CD4-positive, alpha-beta T cell (primary cell): ENCODE data around the gene HELZ2. TPM values are rescaled to one million over a fixed set of nuclear protein-coding genes. Genes with fewer than 3 reads are reported as not detected.
A peak's percentile ranks its signal among the peaks of the same experiment; 100 is the strongest.

ENCODE experiments used
- ATAC-seq: fragments of 200-7000 bp; cut with Tn5 transposase; one replicate; pipeline ENCODE4 v1.10.0; 2022; ENCODE audit warnings: mild to moderate bottlenecking; ENCODE audit not compliant: poor library complexity
- CTCF ChIA-PET: fragments of 350-600 bp; sonication (Branson Sonifier 250); formaldehyde crosslinking; loops from one replicate; lab custom pipeline; 2021; ENCODE audit warnings: antibody characterized with exemption, inconsistent platforms; lab: Charles Lee
- POLR2A ChIA-PET: fragments of 350-600 bp; sonication (Branson Sonifier 250); formaldehyde crosslinking; loops from one replicate; lab custom pipeline; 2021; ENCODE audit warnings: antibody characterized with exemption, inconsistent platforms; lab: Charles Lee
- DNase-seq, 14 experiments: peaks; one replicate each; pipeline ENCODE4 v3.0.0-alpha.2; 2013 to 2020; ENCODE audit warnings: mixed read lengths in 2 of 14
- H3K27ac ChIP-seq, 2 donors: one replicate each; pipeline versions ENCODE4 v1.5.1 to v1.7.0; 2013; ENCODE audit warnings: low read length in 2 of 2, low read depth in 1 of 2, mild to moderate bottlenecking in 1 of 2
- H3K27me3 ChIP-seq, 2 experiments: 1 replicate in 1 of 2; 2 replicates in 1 of 2; pipeline versions ENCODE4 v1.6.1 to v1.7.0; 2013; ENCODE audit warnings: low read length in 2 of 2, control low read depth in 1 of 2, mild to moderate bottlenecking in 1 of 2, moderate library complexity in 1 of 2; ENCODE audit not compliant: insufficient read depth in 2 of 2, control insufficient read depth in 1 of 2
- H3K36me3 ChIP-seq: one replicate; pipeline ENCODE4 v1.6.1; 2013; ENCODE audit warnings: low read length, control low read depth; ENCODE audit not compliant: insufficient read depth
- H3K4me1 ChIP-seq: one replicate; pipeline ENCODE4 v1.6.1; 2013; ENCODE audit warnings: low read length, control low read depth; ENCODE audit not compliant: insufficient read depth
- H3K4me3 ChIP-seq: one replicate; pipeline ENCODE4 v1.5.1; 2013; ENCODE audit warnings: mild to moderate bottlenecking, low read length, moderate library complexity
- H3K9me3 ChIP-seq, 2 experiments: 1 replicate in 1 of 2; 2 replicates in 1 of 2; pipeline versions ENCODE4 v1.6.1 to v1.7.0; 2013; ENCODE audit warnings: low read length in 2 of 2, mild to moderate bottlenecking in 2 of 2, control low read depth in 1 of 2, moderate library complexity in 1 of 2; ENCODE audit not compliant: control insufficient read depth in 1 of 2, insufficient read depth in 1 of 2
- H3K27ac Mint-ChIP-seq: one replicate; pipeline ENCODE4 v1.8.0; 2020; ENCODE audit warnings: mixed read lengths
- H3K27me3 Mint-ChIP-seq: one replicate; pipeline ENCODE4 v1.8.0; 2021; ENCODE audit warnings: mixed read lengths
- H3K36me3 Mint-ChIP-seq: one replicate; pipeline ENCODE4 v1.8.0; 2021; ENCODE audit warnings: low read depth, mixed read lengths
- H3K4me1 Mint-ChIP-seq: one replicate; pipeline ENCODE4 v1.8.0; 2021; ENCODE audit warnings: low read depth, mixed read lengths
- H3K4me3 Mint-ChIP-seq: one replicate; pipeline ENCODE4 v1.8.0; 2020; ENCODE audit warnings: mild to moderate bottlenecking, mixed read lengths
- H3K9me3 Mint-ChIP-seq: one replicate; pipeline ENCODE4 v1.8.0; 2020; ENCODE audit warnings: mixed read lengths
- CTCF ChIP-seq: fragments of 200-600 bp; IDR thresholded peaks from one replicate; pipeline ENCODE4 v1.8.0; 2022; ENCODE audit warnings: antibody characterized with exemption, mild to moderate bottlenecking
- intact Hi-C, 2 experiments: fragments of 100-400 bp; cut with DNase I in 1 of 2; cut with micrococcal nuclease in 1 of 2; formaldehyde crosslinking; loops; one replicate each; pipeline versions ENCODE4 v1.15.1 to v1.9.0; 2023 to 2025; cut with DNase I, micrococcal nuclease
- total RNA-seq, 174 experiments: library from RNA in 2 of 174; stranded (reverse) in 2 of 174; gene quantifications; one replicate each; pipeline ENCODE4 v1.2.3 and lab custom pipeline; 2021 to 2026

The HELZ2 gene
- total RNA-seq, 2 experiments from 2014 or later: 57.7 to 59.6 TPM

DNA sequence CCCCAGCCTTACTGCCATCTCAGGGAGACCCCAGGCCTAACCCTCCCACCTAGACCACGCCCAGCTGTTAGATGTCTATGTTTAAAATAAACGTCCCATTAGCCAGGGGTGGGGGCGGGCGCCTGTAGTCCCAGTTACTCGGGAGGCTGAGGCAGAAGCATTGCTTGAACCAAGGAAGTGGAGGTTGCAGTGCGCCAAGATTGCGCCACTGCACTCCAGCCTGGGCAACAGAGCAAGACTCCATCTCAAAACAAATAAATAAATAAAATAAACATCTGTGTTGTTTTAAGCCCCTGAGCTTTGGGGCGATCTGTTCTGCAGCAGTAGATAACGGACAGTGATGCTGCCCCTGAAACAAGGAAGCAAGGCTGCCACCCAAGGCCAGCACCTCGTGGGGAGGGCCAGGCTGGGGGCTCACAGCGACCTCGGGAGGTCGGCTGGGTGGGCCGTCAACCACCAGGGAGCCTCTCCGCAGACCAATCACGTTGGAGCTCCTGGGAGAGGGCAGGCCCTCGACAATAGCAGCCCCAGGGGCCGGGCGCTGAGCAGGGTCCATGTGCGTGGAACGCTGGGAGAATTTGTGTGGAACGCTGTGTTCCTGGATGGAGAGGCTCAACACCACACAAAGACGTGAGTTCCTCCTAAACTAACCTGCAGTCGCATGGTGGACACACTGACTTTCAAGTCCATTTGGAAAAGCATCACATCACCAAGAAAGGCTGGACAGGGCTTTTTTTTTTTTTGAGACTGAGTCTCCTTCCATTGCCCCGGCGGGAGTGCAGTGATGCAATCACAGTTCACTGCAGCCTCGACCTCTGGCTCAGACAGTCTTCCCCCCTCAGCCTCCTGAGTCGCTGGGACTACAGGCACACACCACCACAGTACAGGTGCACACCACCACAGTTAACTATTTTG lies 1.0 kb upstream of the HELZ2 start:
- Histone ChIP-seq H3K36me3 (peaks cover 6% of the 10 kb centered on the region), H3K9me3 (peaks cover 0 to 4% of the 10 kb centered on the region in 2 experiments), H3K4me1 (peaks cover 26% of the 10 kb centered on the region), H3K27ac (no peak overlapping the region), H3K27me3 (no peaks in the 10 kb centered on the region), H3K4me3 (peak overlapping the region; percentile 83)
- no peaks in the 10 kb centered on the region for H3K36me3 Mint-ChIP-seq
- peak overlapping the region; percentile 76 for H3K4me3 Mint-ChIP-seq
- H3K9me3 Mint-ChIP-seq: no peaks in the 10 kb centered on the region
- ATAC-seq (no peak), DNase-seq (no peak)
- H3K27ac Mint-ChIP-seq: no peak overlapping the region
- no peaks in the 10 kb centered on the region for H3K27me3 Mint-ChIP-seq
- H3K4me1 Mint-ChIP-seq: peaks cover 7% of the 10 kb centered on the region
- ChIA-PET POLR2A (interaction anchor here (1.1 to 1.7 kb wide), 4 partner anchors 26 to 83 kb away, joined by 3 to 9 read pairs (median 6); partner anchors contain the start of genes PPDPF and RTEL1), CTCF (interaction anchor here (2.2 kb wide), 1 partner anchor 37 kb away, joined by 6 read pairs; no protein-coding TSS in a partner anchor)
- no peak for TF ChIP-seq CTCF
- intact Hi-C loops: no loop called here

DNA sequence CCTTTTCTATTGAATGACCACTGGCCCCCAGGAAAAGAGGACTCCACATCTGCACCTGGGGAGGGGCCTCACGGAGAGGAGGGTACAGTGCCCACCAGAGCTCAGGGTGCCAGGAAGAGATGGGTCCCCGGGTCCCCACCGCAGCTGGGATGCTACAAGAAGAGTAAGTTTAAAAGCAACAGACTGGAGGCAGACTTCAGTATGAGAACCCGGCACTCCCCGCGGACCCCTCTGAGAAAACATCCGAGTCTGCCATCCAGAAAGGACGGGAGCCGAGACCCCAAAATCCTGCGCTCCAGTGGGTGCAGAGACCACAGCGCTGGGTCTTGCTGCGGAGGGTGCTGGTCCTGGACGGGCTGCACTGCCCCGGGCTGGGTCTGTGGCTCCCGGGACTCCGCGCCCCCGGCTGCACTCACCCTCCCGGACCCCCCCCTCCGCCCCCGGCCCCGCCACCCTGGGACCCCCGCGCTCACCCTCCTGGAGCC lies 350 bp downstream of the HELZ2 start:
- Histone ChIP-seq H3K27ac (no peak overlapping the region), H3K9me3 (peaks cover 0 to 4% of the 10 kb centered on the region in 2 experiments), H3K4me3 (peak overlapping the region; percentile 83), H3K4me1 (peaks cover 38% of the 10 kb centered on the region), H3K36me3 (peaks cover 6% of the 10 kb centered on the region), H3K27me3 (no peaks in the 10 kb centered on the region)
- Mint-ChIP-seq H3K4me3 (peak overlapping the region; percentile 74), H3K4me1 (peaks cover 13% of the 10 kb centered on the region), H3K9me3 (no peaks in the 10 kb centered on the region), H3K36me3 (no peaks in the 10 kb centered on the region), H3K27me3 (no peaks in the 10 kb centered on the region), H3K27ac (peak overlapping the region; percentile 42)
- intact Hi-C loops: no loop called here
- TF ChIP-seq CTCF: no peak
- ChIA-PET CTCF (interaction anchor here (1.4 to 2.2 kb wide), 2 partner anchors 36 to 68 kb away, joined by 3 to 6 read pairs; no protein-coding TSS in a partner anchor), POLR2A (interaction anchor here (1.1 to 2.3 kb wide), 9 partner anchors 21 to 84 kb away, joined by 3 to 9 read pairs (median 4); partner anchors contain the start of genes GMEB2, PPDPF, PTK6 and RTEL1)
- ATAC-seq (peak; percentile 37), DNase-seq (peak in 1 of 14 experiments; percentile 46)

DNA sequence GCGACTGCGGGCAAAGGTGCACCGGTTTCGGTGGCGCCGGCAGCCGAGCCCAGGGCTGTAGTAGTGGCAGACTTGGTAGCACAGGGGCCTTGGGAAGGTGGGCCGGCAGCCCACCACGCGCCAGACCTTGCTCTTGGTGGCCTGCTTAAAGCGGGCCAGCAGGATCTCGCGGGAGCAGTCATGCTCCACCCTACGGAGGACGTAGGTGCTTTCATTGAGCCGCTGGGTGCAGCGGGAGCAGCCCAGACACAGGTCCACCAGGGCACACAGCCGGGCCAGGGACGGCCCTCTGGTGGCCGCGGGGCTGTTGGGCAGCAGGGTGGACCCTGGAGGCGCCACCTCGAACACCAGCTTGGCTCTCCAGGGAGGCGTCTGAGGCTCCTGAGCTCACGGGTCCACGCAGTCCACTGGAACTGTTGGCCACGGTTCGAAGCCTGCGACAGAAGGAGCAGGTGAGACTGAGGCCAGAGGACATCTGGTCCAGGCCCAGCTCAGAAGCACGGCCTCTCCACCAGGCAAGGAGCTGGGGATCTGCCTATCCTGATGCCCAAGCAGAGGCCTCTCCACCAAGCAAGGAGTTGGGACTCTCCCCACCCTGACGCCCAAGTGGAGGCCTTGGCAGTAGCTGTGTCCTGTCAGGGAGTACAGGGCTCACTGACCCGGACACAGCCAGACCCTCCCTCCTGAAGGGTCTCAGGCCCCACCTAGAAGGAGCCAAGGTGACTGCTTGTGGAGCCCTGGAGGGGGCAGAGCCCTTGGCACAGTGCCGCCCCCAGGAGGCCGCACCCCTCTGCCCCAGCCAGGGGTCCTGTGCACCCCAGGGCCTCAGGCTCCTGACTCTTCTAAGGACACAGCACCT lies 1.0 kb downstream of the HELZ2 start:
- TF ChIP-seq CTCF: no peak
- Mint-ChIP-seq H3K4me1 (peaks cover 15% of the 10 kb centered on the region), H3K36me3 (no peaks in the 10 kb centered on the region), H3K27ac (peak overlapping the region; percentile 42), H3K27me3 (no peaks in the 10 kb centered on the region), H3K4me3 (peak overlapping the region; percentile 74), H3K9me3 (no peaks in the 10 kb centered on the region)
- Histone ChIP-seq H3K36me3 (peaks cover 6% of the 10 kb centered on the region), H3K4me3 (peak overlapping the region; percentile 83), H3K4me1 (peaks cover 45% of the 10 kb centered on the region), H3K9me3 (peaks cover 0 to 4% of the 10 kb centered on the region in 2 experiments), H3K27ac (no peak overlapping the region), H3K27me3 (no peaks in the 10 kb centered on the region)
- intact Hi-C loops: no loop called here
- DNase-seq: peak in 1 of 14 experiments; percentile 33
- ChIA-PET CTCF (interaction anchor here (1.4 to 2.2 kb wide), 2 partner anchors 35 to 69 kb away, joined by 3 to 6 read pairs; no protein-coding TSS in a partner anchor), POLR2A (interaction anchor here (1.2 to 2.3 kb wide), 5 partner anchors 20 to 66 kb away, joined by 3 to 9 read pairs (median 4); partner anchors contain the start of genes PPDPF and PTK6)
- ATAC-seq: no peak
